ENCODE measurements around the gene GREB1. TPM values are rescaled to one million over a fixed set of nuclear protein-coding genes. Genes with fewer than 3 reads are reported as not detected.
A peak's percentile ranks its signal among the peaks of the same experiment; 100 is the strongest.

GREB1 gene
- total and polyA plus RNA-seq, 2 of the 13 experiments (the other 11 are each of a cell fraction or from before 2014, with no cell fraction given), result 31.3 to 61.2 TPM

DNA sequence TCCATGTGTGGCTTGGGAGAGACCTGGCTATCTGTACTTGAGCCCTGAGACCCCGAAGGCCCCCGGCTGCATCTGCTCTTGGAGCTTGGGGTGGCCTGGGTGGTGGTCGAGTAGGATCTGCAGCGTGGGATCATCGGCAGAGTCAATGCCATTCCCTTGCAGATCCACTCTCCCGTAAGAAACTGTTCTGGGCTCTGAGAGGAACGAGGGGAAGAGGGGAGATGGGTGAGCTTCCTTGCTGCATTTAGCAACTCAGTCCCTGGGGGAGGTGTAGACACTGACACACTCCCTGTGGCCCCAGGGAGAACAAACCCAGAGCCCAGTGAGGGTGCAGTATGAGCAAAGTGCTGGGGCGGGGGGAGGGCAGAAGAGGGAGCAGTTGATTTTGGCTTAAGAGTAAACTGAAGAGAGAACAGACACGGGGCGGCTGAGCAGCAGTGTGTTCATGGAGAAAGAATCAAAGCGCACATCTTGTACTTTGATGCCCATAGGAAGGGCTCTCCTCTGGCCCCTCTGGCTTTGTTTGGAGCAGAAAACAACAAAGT lies 8.5 kb downstream of the GREB1 start (continued):
- TF ChIP-seq KDM3A (CRISPR knock-in tag; IDR thresholded peaks at IDR 0.05; ENCODE audit: low read depth) (no peak), KMT2B (CRISPR knock-in tag; IDR thresholded peaks at IDR 0.05) (no peak), TAF1 (CRISPR knock-in tag; IDR thresholded peaks at IDR 0.05) (no peak; the same call in 1 of the 2 replicates), NR1H2 (CRISPR knock-in tag; IDR thresholded peaks at IDR 0.05; ENCODE audit: borderline replicate concordance, low read depth) (no peak), LCORL (IDR thresholded peaks at IDR 0.05) (no peak), LCORL (CRISPR knock-in tag; IDR thresholded peaks at IDR 0.05) (peak; percentile 78), TBX2 (CRISPR knock-in tag; IDR thresholded peaks at IDR 0.05; ENCODE audit: borderline replicate concordance) (0 out of 2 replicates have a peak, but pooled peaks have one; percentile 47), ZNF350 (CRISPR knock-in tag; IDR thresholded peaks at IDR 0.05; ENCODE audit: borderline replicate concordance, low read depth) (no peak), ZNF160 (CRISPR knock-in tag; IDR thresholded peaks at IDR 0.05) (no peak), ZNF251 (CRISPR knock-in tag; IDR thresholded peaks at IDR 0.05) (no peak), GLI4 (CRISPR knock-in tag; IDR thresholded peaks at IDR 0.05; ENCODE audit: borderline replicate concordance) (0 out of 2 replicates have a peak, but pooled peaks have one; percentile 47), MZF1 (CRISPR knock-in tag; IDR thresholded peaks at IDR 0.05; ENCODE audit: borderline replicate concordance) (no peak), TP53 (CRISPR knock-in tag; conservative IDR thresholded peaks at IDR 0.05) (no peak), GABPB1 (CRISPR knock-in tag; IDR thresholded peaks at IDR 0.05) (no peak), ARID2 (CRISPR knock-in tag; IDR thresholded peaks at IDR 0.05; ENCODE audit: borderline replicate concordance) (0 out of 2 replicates have a peak, but pooled peaks have one; percentile 55), TCF7 (IDR thresholded peaks at IDR 0.05; ENCODE audit: low read depth) (no peak), DNMT1 (CRISPR knock-in tag; IDR thresholded peaks at IDR 0.05) (no peak), RBFOX2 (IDR thresholded peaks at IDR 0.05; ENCODE audit: low read depth, low read length) (no peak), MXI1 (IDR thresholded peaks at IDR 0.05; ENCODE audit: borderline replicate concordance, low read depth, low read length) (no peak), KAT8 (CRISPR knock-in tag; IDR thresholded peaks at IDR 0.05) (no peak), ZMYM2 (CRISPR knock-in tag; IDR thresholded peaks at IDR 0.05) (no peak)
- TF ChIP-seq, protein P1, sequence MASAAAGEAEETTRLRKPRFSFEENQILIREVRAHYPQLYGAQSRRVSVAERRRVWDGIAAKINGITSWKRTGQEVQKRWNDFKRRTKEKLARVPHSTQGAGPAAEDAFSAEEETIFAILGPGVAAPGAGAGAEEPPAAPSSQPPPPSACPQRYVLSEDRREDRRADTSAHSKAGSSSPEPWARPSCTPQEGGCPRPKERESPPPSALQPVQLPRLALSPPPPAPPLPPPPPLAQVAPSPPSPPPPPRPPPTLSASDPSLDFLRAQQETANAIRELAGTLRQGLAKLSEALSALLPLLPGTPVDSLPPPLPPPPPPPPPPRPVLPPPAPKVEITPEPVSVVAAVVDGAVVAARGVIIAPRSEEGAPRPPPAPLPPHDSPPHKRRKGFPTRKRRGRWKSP (CRISPR knock-in tag; IDR thresholded peaks at IDR 0.05), result 0 out of 2 replicates have a peak, but pooled peaks have one; percentile 17
- TF ChIP-seq, protein P2, sequence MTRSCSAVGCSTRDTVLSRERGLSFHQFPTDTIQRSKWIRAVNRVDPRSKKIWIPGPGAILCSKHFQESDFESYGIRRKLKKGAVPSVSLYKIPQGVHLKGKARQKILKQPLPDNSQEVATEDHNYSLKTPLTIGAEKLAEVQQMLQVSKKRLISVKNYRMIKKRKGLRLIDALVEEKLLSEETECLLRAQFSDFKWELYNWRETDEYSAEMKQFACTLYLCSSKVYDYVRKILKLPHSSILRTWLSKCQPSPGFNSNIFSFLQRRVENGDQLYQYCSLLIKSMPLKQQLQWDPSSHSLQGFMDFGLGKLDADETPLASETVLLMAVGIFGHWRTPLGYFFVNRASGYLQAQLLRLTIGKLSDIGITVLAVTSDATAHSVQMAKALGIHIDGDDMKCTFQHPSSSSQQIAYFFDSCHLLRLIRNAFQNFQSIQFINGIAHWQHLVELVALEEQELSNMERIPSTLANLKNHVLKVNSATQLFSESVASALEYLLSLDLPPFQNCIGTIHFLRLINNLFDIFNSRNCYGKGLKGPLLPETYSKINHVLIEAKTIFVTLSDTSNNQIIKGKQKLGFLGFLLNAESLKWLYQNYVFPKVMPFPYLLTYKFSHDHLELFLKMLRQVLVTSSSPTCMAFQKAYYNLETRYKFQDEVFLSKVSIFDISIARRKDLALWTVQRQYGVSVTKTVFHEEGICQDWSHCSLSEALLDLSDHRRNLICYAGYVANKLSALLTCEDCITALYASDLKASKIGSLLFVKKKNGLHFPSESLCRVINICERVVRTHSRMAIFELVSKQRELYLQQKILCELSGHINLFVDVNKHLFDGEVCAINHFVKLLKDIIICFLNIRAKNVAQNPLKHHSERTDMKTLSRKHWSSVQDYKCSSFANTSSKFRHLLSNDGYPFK (CRISPR knock-in tag; IDR thresholded peaks at IDR 0.05; ENCODE audit: borderline replicate concordance), result no peak
- TF ChIP-seq, protein P3, sequence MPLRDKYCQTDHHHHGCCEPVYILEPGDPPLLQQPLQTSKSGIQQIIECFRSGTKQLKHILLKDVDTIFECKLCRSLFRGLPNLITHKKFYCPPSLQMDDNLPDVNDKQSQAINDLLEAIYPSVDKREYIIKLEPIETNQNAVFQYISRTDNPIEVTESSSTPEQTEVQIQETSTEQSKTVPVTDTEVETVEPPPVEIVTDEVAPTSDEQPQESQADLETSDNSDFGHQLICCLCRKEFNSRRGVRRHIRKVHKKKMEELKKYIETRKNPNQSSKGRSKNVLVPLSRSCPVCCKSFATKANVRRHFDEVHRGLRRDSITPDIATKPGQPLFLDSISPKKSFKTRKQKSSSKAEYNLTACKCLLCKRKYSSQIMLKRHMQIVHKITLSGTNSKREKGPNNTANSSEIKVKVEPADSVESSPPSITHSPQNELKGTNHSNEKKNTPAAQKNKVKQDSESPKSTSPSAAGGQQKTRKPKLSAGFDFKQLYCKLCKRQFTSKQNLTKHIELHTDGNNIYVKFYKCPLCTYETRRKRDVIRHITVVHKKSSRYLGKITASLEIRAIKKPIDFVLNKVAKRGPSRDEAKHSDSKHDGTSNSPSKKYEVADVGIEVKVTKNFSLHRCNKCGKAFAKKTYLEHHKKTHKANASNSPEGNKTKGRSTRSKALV (CRISPR knock-in tag; IDR thresholded peaks at IDR 0.05), result no peak
- TF ChIP-seq, protein P4, sequence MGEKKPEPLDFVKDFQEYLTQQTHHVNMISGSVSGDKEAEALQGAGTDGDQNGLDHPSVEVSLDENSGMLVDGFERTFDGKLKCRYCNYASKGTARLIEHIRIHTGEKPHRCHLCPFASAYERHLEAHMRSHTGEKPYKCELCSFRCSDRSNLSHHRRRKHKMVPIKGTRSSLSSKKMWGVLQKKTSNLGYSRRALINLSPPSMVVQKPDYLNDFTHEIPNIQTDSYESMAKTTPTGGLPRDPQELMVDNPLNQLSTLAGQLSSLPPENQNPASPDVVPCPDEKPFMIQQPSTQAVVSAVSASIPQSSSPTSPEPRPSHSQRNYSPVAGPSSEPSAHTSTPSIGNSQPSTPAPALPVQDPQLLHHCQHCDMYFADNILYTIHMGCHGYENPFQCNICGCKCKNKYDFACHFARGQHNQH (CRISPR knock-in tag; IDR thresholded peaks at IDR 0.05), result 0 out of 2 replicates have a peak, but pooled peaks have one; percentile 38

All from HepG2 (cell line).